ENCODE measurements around the gene KLHL29.
A peak's percentile ranks its signal among the peaks of the same experiment; 100 is the strongest.

Gene KLHL29

GRCh38 chr2:23531280-23531679 lies 146.3 kb downstream of the KLHL29 start:
- no peak for DNase-seq (ENCODE audit: low read depth in 2 of 2)

GRCh38 chr2:23531881-23532280 lies 146.9 kb downstream of the KLHL29 start:
- no peak for DNase-seq (ENCODE audit: low read depth in 2 of 2)

GRCh38 chr2:23532391-23533337 lies 147.7 kb downstream of the KLHL29 start:
- DNase-seq (ENCODE audit: low read depth in 2 of 2), result peak; percentile 7 to 19

- DNase-seq (ENCODE audit: low read depth in 2 of 2), result no peak
Measured at GRCh38 chr2:23533338-23533695, 148.3 kb downstream of the KLHL29 start.

GRCh38 chr2:23534771-23535170 lies 149.8 kb downstream of the KLHL29 start:
- DNase-seq (ENCODE audit: low read depth in 2 of 2), result no peak

- DNase-seq (ENCODE audit: low read depth in 2 of 2), result no peak
Measured at GRCh38 chr2:23536326-23536725, 151.3 kb downstream of the KLHL29 start.

- no peak for DNase-seq (ENCODE audit: low read depth in 2 of 2)
Measured at GRCh38 chr2:23537991-23538390, 153.0 kb downstream of the KLHL29 start.

- DNase-seq (ENCODE audit: low read depth in 2 of 2), result no peak
Measured at GRCh38 chr2:23538566-23538965, 153.6 kb downstream of the KLHL29 start.

- DNase-seq (ENCODE audit: low read depth in 2 of 2), result no peak
Measured at GRCh38 chr2:23540804-23541360, 155.9 kb downstream of the KLHL29 start.

GRCh38 chr2:23541503-23542229 lies 156.7 kb downstream of the KLHL29 start:
- no peak for DNase-seq (ENCODE audit: low read depth in 2 of 2)

GRCh38 chr2:23542230-23542789 lies 157.3 kb downstream of the KLHL29 start:
- no peak for DNase-seq (ENCODE audit: low read depth in 2 of 2)

- no peak for DNase-seq (ENCODE audit: low read depth in 2 of 2)
Measured at GRCh38 chr2:23543302-23543701, 158.3 kb downstream of the KLHL29 start.

- DNase-seq (ENCODE audit: low read depth in 2 of 2), result no peak
Measured at GRCh38 chr2:23543728-23544127, 158.7 kb downstream of the KLHL29 start.

GRCh38 chr2:23544589-23545295 lies 159.8 kb downstream of the KLHL29 start:
- DNase-seq (ENCODE audit: low read depth in 2 of 2), result no peak

GRCh38 chr2:23545396-23545795 lies 160.4 kb downstream of the KLHL29 start:
- no peak for DNase-seq (ENCODE audit: low read depth in 2 of 2)

- DNase-seq (ENCODE audit: low read depth in 2 of 2), result no peak
Measured at GRCh38 chr2:23545811-23546210, 160.8 kb downstream of the KLHL29 start.

- no peak for DNase-seq (ENCODE audit: low read depth in 2 of 2)
Measured at GRCh38 chr2:23546913-23547312, 161.9 kb downstream of the KLHL29 start.

GRCh38 chr2:23547725-23548124 lies 162.7 kb downstream of the KLHL29 start:
- no peak for DNase-seq (ENCODE audit: low read depth in 2 of 2)

- DNase-seq (ENCODE audit: low read depth in 2 of 2), result no peak
Measured at GRCh38 chr2:23548143-23548769, 163.3 kb downstream of the KLHL29 start.

GRCh38 chr2:23549051-23549450 lies 164.1 kb downstream of the KLHL29 start:
- DNase-seq (ENCODE audit: low read depth in 2 of 2), result no peak

GRCh38 chr2:23549821-23550530 lies 165.0 kb downstream of the KLHL29 start:
- no peak for DNase-seq (ENCODE audit: low read depth in 2 of 2)
